Suprapubic skin (tissue), 4 donors: ENCODE data around the gene C2CD4C. TPM values are rescaled to one million over a fixed set of nuclear protein-coding genes. Genes with fewer than 3 reads are reported as not detected.
"Not testable (repeated sequence)": the region's sequence is repeated elsewhere in the genome, so short reads cannot be mapped to it uniquely, and the experiment has no call there.

ENCODE experiments used
- DNase-seq, 2 donors: peaks; one replicate each; pipeline ENCODE4 v3.0.0-alpha.2; 2019; ENCODE audit warnings: low spot score in 2 of 2
- H3K27ac ChIP-seq: fragments of 200-600 bp; sonication (generic); one replicate; pipeline ENCODE4 v1.5.1; 2019
- H3K27me3 ChIP-seq: fragments of 200-600 bp; sonication (generic); one replicate; pipeline ENCODE4 v1.5.1; 2019
- H3K36me3 ChIP-seq: fragments of 200-600 bp; sonication (generic); one replicate; pipeline ENCODE4 v1.5.1; 2019
- H3K4me1 ChIP-seq: fragments of 200-600 bp; sonication (generic); one replicate; pipeline ENCODE4 v1.5.1; 2019
- H3K4me3 ChIP-seq: fragments of 200-600 bp; sonication (generic); one replicate; pipeline ENCODE4 v1.5.1; 2019; ENCODE audit warnings: mild to moderate bottlenecking
- H3K9me3 ChIP-seq: fragments of 200-600 bp; sonication (generic); one replicate; pipeline ENCODE4 v1.5.1; 2019
- CTCF ChIP-seq, 2 donors: fragments of 200-600 bp in 1 of 2; fragments of 450-650 bp in 1 of 2; sonication (generic) in 1 of 2; IDR thresholded peaks; one replicate each; pipeline ENCODE4 v1.5.1; 2016 to 2019; ENCODE audit warnings: antibody characterized with exemption in 2 of 2, mild to moderate bottlenecking in 1 of 2, moderate library complexity in 1 of 2
- EP300 ChIP-seq: sonication (generic); formaldehyde crosslinking; IDR thresholded peaks from one replicate; pipeline ENCODE4 v1.6.1; 2017; ENCODE audit warnings: antibody characterized with exemption
- POLR2A ChIP-seq, 2 donors: fragments of 450-650 bp; IDR thresholded peaks; one replicate each; pipeline ENCODE4 v1.6.1; 2017; ENCODE audit warnings: antibody characterized with exemption in 2 of 2, mild to moderate bottlenecking in 2 of 2, moderate library complexity in 2 of 2
- POLR2AphosphoS5 ChIP-seq, 3 donors: sonication (generic); formaldehyde crosslinking; IDR thresholded peaks; one replicate each; pipeline ENCODE4 v1.6.1; 2017; ENCODE audit warnings: antibody characterized with exemption in 3 of 3
- WGBS: methylation state at CpG from one replicate; pipeline ENCODE4 v1.1.5; 2018; 5-methylcytosine and 5-hydroxymethylcytosine counted together
- total RNA-seq, 4 donors: library from RNA; depleted of rRNA; stranded (reverse); fragments of >200 nt; gene quantifications; one replicate each; pipeline ENCODE4 v1.1.0, GENCODE V29; 2016

C2CD4C gene
- total RNA-seq, 4 donors from 2014 or later, result 0.13 to 2.3 (median 0.52) TPM

GRCh38 chr19:455851-456546 lies 47.1 kb upstream of the C2CD4C start:
- no peak for DNase-seq
- Histone ChIP-seq H3K27ac (no peak overlapping the region), H3K9me3 (no peaks in the 10 kb centered on the region), H3K4me1 (peaks cover 8% of the 10 kb centered on the region), H3K4me3 (no peak overlapping the region), H3K36me3 (no peaks in the 10 kb centered on the region), H3K27me3 (peaks cover 2% of the 10 kb centered on the region)
- TF ChIP-seq EP300, result no peak
- TF ChIP-seq POLR2AphosphoS5 (IDR thresholded peaks at IDR 0.05), result no peak
- no peak for TF ChIP-seq POLR2A (IDR thresholded peaks at IDR 0.05)
- no peak for TF ChIP-seq CTCF (IDR thresholded peaks at IDR 0.05)
- WGBS, result 87% methylated on average over 30 of the region's 31 CpGs

GRCh38 chr19:455031-455705 lies 46.2 kb upstream of the C2CD4C start:
- WGBS, result 95% methylated on average over 31 of the region's 39 CpGs
- no peaks in the 10 kb centered on the region for H3K9me3 ChIP-seq
- no peak overlapping the region for H3K4me3 ChIP-seq
- no peak for DNase-seq
- H3K36me3 ChIP-seq, result no peaks in the 10 kb centered on the region
- no peaks in the 10 kb centered on the region for H3K27me3 ChIP-seq
- peaks cover 6% of the 10 kb centered on the region for H3K4me1 ChIP-seq
- TF ChIP-seq CTCF (IDR thresholded peaks at IDR 0.05) (no peak), POLR2A (IDR thresholded peaks at IDR 0.05) (no peak), POLR2AphosphoS5 (IDR thresholded peaks at IDR 0.05) (no peak), EP300 (no peak)
- no peak overlapping the region for H3K27ac ChIP-seq

- Histone ChIP-seq H3K4me3 (no peak overlapping the region), H3K27me3 (no peaks in the 10 kb centered on the region), H3K27ac (no peak overlapping the region), H3K4me1 (no peaks in the 10 kb centered on the region), H3K9me3 (no peaks in the 10 kb centered on the region), H3K36me3 (no peaks in the 10 kb centered on the region)
- TF ChIP-seq CTCF (IDR thresholded peaks at IDR 0.05), result no peak
- no peak for TF ChIP-seq EP300
- TF ChIP-seq POLR2AphosphoS5 (IDR thresholded peaks at IDR 0.05), result no peak
- TF ChIP-seq POLR2A (IDR thresholded peaks at IDR 0.05), result no peak
- no peak for DNase-seq
- WGBS, result 95% methylated on average over 18 of the region's 22 CpGs
Observed at GRCh38 chr19:453606-454005, 44.7 kb upstream of the C2CD4C start.

GRCh38 chr19:452829-453228 lies 43.9 kb upstream of the C2CD4C start:
- H3K36me3 ChIP-seq, result no peaks in the 10 kb centered on the region
- no peaks in the 10 kb centered on the region for H3K4me1 ChIP-seq
- no peak overlapping the region for H3K4me3 ChIP-seq
- no peaks in the 10 kb centered on the region for H3K9me3 ChIP-seq
- TF ChIP-seq EP300 (no peak), POLR2A (IDR thresholded peaks at IDR 0.05) (no peak), POLR2AphosphoS5 (IDR thresholded peaks at IDR 0.05) (no peak), CTCF (IDR thresholded peaks at IDR 0.05) (no peak)
- DNase-seq, result no peak
- H3K27ac ChIP-seq, result no peak overlapping the region
- H3K27me3 ChIP-seq, result no peaks in the 10 kb centered on the region
- 97% methylated on average over 12 of the region's 16 CpGs for WGBS

- not testable (repeated sequence) for H3K36me3 ChIP-seq, H3K4me1 ChIP-seq, H3K27ac ChIP-seq, H3K9me3 ChIP-seq, H3K27me3 ChIP-seq, H3K4me3 ChIP-seq, DNase-seq
- 95% methylated on average over 33 of the region's 33 CpGs for WGBS
Observed at GRCh38 chr19:450912-451481, 42.0 kb upstream of the C2CD4C start.
